Retinal pigment epithelial cell (primary cell): ENCODE data around the gene HCRT.

Source experiments
- DNase-seq: peaks from one replicate; pipeline ENCODE4 v3.0.0-alpha.2; 2010; ENCODE audit warnings: low read depth
- H3K4me3 ChIP-seq: 2 replicates; pipeline ENCODE4 v1.5.1; 2011; ENCODE audit warnings: mild to moderate bottlenecking, low read length, control low read depth, moderate library complexity
- TF ChIP-seq, protein P1 (sequence below): conservative IDR thresholded peaks from 2 replicates; pipeline ENCODE4 v1.5.1; 2011; ENCODE audit warnings: low read depth, low read length, control low read depth, inconsistent platforms

HCRT gene

GRCh38 chr17:42203354-42203753 is 18.1 kb upstream of the HCRT start:
- TF ChIP-seq, protein P1, sequence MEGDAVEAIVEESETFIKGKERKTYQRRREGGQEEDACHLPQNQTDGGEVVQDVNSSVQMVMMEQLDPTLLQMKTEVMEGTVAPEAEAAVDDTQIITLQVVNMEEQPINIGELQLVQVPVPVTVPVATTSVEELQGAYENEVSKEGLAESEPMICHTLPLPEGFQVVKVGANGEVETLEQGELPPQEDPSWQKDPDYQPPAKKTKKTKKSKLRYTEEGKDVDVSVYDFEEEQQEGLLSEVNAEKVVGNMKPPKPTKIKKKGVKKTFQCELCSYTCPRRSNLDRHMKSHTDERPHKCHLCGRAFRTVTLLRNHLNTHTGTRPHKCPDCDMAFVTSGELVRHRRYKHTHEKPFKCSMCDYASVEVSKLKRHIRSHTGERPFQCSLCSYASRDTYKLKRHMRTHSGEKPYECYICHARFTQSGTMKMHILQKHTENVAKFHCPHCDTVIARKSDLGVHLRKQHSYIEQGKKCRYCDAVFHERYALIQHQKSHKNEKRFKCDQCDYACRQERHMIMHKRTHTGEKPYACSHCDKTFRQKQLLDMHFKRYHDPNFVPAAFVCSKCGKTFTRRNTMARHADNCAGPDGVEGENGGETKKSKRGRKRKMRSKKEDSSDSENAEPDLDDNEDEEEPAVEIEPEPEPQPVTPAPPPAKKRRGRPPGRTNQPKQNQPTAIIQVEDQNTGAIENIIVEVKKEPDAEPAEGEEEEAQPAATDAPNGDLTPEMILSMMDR, result no peak
- H3K4me3 ChIP-seq, result no peak overlapping the region
- DNase-seq, result no peak

DNA sequence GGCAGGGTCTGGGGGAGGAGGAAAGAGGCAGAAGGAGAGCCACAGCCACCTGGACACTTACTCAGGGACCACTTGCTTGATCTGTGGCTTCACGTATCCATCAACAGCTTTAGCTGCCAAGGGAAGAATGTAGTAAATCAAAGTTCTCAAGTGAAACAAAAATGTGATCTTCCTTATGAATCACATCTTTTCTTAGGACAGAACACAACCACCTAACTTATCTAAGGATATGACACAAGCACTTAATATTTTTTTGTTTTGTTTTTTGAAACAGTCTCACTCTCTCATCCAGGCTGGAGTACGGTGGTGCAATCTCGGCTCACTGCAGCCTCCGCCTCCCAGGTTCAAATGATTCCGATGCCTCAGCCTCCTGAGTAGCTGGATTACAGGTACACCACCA is 17.4 kb upstream of the HCRT start:
- TF ChIP-seq, protein P1, result no peak
- DNase-seq, result no peak

GRCh38 chr17:42202159-42202558 is 16.9 kb upstream of the HCRT start:
- no peak for DNase-seq
- TF ChIP-seq, protein P1, result no peak
- no peak overlapping the region for H3K4me3 ChIP-seq

More for the DNA sequence above, 17.4 kb upstream of the HCRT start:
- no peak overlapping the region for H3K4me3 ChIP-seq

GRCh38 chr17:42201458-42201772 is 16.2 kb upstream of the HCRT start:
- TF ChIP-seq, protein P1, result no peak
- DNase-seq, result no peak
- no peak overlapping the region for H3K4me3 ChIP-seq

- no peak for DNase-seq
- TF ChIP-seq, protein P1, result no peak
Measured at GRCh38 chr17:42200706-42201457, 15.6 kb upstream of the HCRT start.

DNA sequence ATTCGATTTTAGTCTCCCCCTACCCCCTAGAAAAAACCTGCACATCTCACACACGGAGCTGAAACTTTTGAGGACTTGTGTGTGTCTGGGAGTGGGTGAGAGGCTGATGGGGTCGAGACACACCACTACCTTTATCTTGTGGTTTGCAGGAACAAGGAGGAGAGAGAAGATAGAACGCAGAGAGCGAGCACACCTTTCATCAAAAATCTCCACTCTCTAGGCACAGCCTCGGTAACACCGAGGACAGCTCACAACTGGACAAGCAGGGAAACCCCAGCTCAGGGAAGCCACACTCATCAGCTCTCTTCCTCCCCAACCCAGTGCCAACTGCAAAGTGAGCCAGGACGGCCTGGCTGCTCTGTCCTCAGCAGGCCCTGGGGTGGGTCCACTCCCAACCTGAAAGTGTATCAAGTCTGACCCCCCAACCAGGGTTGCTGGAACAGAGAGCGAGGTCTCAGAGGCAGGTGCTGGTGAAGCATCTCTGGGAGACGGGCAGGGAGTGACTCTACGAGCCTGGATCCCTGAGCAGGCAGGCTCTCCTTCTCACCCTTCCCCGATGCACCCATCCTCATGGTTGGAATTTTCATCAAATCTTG is 14.3 kb upstream of the HCRT start:
- no peak overlapping the region for H3K4me3 ChIP-seq
- DNase-seq, result no peak
- TF ChIP-seq, protein P1, result no peak

More at GRCh38 chr17:42200706-42201457, 15.6 kb upstream of the HCRT start:
- no peak overlapping the region for H3K4me3 ChIP-seq

GRCh38 chr17:42198897-42199296 is 13.6 kb upstream of the HCRT start:
- no peak for DNase-seq
- H3K4me3 ChIP-seq, result no peak overlapping the region

More at GRCh38 chr17:42198897-42199296, 13.6 kb upstream of the HCRT start:
- TF ChIP-seq, protein P1, result no peak
